Transverse colon (tissue), 4 donors: ENCODE data around the gene FLOT1. TPM values are rescaled to one million over a fixed set of nuclear protein-coding genes. Genes with fewer than 3 reads are reported as not detected.
"Not testable (repeated sequence)": the region's sequence is repeated elsewhere in the genome, so short reads cannot be mapped to it uniquely, and the experiment has no call there.

Experiments used
- DNase-seq: peaks from one replicate; pipeline ENCODE4 v3.0.0-alpha.2; 2019
- H3K27ac ChIP-seq, 4 donors: fragments of 200-600 bp; sonication (generic); 2 replicates each; pipeline ENCODE4 v1.5.1; 2016 to 2018; ENCODE audit warnings: inconsistent platforms in 4 of 4
- H3K27me3 ChIP-seq: fragments of 200-600 bp; sonication (generic); 2 replicates; pipeline ENCODE4 v1.5.1; 2017; ENCODE audit warnings: inconsistent platforms
- H3K36me3 ChIP-seq, 4 donors: fragments of 200-600 bp; sonication (generic); 2 replicates each; pipeline ENCODE4 v1.5.1; 2017 to 2019; ENCODE audit warnings: inconsistent platforms in 4 of 4
- H3K4me1 ChIP-seq, 4 donors: fragments of 200-600 bp; sonication (generic); 2 replicates each; pipeline ENCODE4 v1.5.1; 2017 to 2020; ENCODE audit warnings: inconsistent platforms in 4 of 4
- H3K4me3 ChIP-seq, 4 donors: fragments of 200-600 bp; sonication (generic); 1 replicate in 1 of 4; 2 replicates in 3 of 4; pipeline versions ENCODE4 v1.5.1 to v1.6.1; 2017 to 2019; ENCODE audit warnings: inconsistent platforms in 4 of 4
- H3K9me3 ChIP-seq, 2 donors: fragments of 200-600 bp; sonication (generic); 2 replicates each; pipeline ENCODE4 v1.5.1; 2017 to 2019; ENCODE audit warnings: inconsistent platforms in 2 of 2
- EP300 ChIP-seq: sonication (generic); formaldehyde crosslinking; IDR thresholded peaks from one replicate; pipeline ENCODE4 v1.6.1; 2017; ENCODE audit warnings: antibody characterized with exemption, low read depth
- POLR2A ChIP-seq: fragments of 450-650 bp; IDR thresholded peaks from one replicate; pipeline ENCODE4 v1.6.1; 2016; ENCODE audit warnings: antibody characterized with exemption, mild to moderate bottlenecking, moderate library complexity
- POLR2AphosphoS5 ChIP-seq, 3 donors: sonication (generic); formaldehyde crosslinking; IDR thresholded peaks; one replicate each; pipeline ENCODE4 v1.6.1; 2016; ENCODE audit warnings: antibody characterized with exemption in 3 of 3
- WGBS, 2 donors: methylation state at CpG; one replicate each; pipeline ENCODE4 v1.1.5; 2018; ENCODE audit warnings: low coverage in 1 of 2; 5-methylcytosine and 5-hydroxymethylcytosine counted together
- in situ Hi-C, 4 donors: fragments of 200-750 bp; cut with MboI; loops; one replicate each; pipeline versions ENCODE4 v1.15.0 to v1.15.1; 2017; ENCODE audit warnings: low sequenced_read_pairs in 3 of 4, low pct_ligation_motif_present in 1 of 4, low pct_unique_long_range_greater_than_20kb in 1 of 4
- intact Hi-C: fragments of 100-400 bp; cut with DNase I; formaldehyde crosslinking; loops from one replicate; pipeline ENCODE4 v1.15.1; 2023; ENCODE audit warnings: low total_unique reads
- total RNA-seq, 4 donors: library from RNA; depleted of rRNA; stranded (reverse); fragments of >200 nt; gene quantifications; one replicate each; pipeline ENCODE4 v1.1.0, GENCODE V29; 2016
- TF ChIP-seq, protein P1 (sequence below), 5 experiments: fragments of 200-600 bp in 3 of 5; fragments of 450-650 bp in 2 of 5; sonication (generic) in 3 of 5; IDR thresholded peaks; 1 replicate in 2 of 5; 2 replicates in 3 of 5; pipeline ENCODE4 v1.5.1; 2016 to 2017; ENCODE audit warnings: antibody characterized with exemption in 5 of 5, inconsistent platforms in 3 of 5, mild to moderate bottlenecking in 2 of 5, moderate library complexity in 1 of 5

Gene FLOT1
- total RNA-seq, 4 donors from 2014 or later: 123 to 146 (median 139) TPM

DNA sequence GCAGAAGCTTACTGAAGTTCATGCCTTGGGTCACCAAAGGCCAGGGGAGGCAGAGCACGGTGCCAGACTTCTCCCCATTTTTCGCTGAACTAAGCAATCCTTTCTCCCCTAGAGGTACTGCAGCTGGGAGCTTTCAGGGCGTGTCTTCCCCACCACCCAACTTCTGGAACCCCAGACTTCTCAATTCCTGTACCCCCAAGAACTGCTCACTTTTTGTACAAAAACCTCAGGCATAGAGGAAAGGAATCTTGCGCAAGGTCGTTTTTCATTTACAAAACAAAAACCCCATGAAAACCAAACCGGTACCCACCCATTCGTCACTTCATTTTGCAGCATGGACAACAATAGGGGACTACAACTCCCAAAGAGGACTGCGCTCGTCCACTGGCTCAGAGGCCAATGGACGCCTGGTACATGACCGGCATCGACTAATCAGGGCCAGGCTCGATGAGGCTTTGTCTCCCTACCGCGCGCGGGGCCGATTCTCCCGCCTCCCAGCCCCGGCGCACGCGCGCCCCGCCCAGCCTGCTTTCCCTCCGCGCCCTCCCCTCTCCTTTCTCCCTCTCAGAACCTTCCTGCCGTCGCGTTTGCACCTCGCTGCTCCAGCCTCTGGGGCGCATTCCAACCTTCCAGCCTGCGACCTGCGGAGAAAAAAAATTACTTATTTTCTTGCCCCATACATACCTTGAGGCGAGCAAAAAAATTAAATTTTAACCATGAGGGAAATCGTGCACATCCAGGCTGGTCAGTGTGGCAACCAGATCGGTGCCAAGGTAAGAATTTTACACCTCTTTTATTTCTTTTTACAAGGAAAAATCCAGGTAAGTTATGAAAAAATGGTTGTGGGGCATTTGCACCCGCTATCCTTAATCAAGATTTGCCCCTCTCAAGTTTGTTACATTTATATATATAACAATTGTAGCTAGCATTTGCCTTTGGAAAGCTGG is 22.4 kb downstream of the FLOT1 start, which contains the start of gene TUBB:
Gene TUBB (plus strand): TSS at position 562 of the 947 bp plus-strand sequence. CDS start 155 bp downstream, at position 717.
- H3K4me1 ChIP-seq: peaks cover 4 to 63% (median 39%) of the 10 kb centered on the region in 4 donors
- H3K36me3 ChIP-seq: peaks cover 0 to 23% (median 11%) of the 10 kb centered on the region in 4 donors
- peak; percentile 99 to 100 (median 99) for TF ChIP-seq POLR2AphosphoS5 (IDR thresholded peaks at IDR 0.05)
- no peak for TF ChIP-seq EP300
- TF ChIP-seq, protein P1, sequence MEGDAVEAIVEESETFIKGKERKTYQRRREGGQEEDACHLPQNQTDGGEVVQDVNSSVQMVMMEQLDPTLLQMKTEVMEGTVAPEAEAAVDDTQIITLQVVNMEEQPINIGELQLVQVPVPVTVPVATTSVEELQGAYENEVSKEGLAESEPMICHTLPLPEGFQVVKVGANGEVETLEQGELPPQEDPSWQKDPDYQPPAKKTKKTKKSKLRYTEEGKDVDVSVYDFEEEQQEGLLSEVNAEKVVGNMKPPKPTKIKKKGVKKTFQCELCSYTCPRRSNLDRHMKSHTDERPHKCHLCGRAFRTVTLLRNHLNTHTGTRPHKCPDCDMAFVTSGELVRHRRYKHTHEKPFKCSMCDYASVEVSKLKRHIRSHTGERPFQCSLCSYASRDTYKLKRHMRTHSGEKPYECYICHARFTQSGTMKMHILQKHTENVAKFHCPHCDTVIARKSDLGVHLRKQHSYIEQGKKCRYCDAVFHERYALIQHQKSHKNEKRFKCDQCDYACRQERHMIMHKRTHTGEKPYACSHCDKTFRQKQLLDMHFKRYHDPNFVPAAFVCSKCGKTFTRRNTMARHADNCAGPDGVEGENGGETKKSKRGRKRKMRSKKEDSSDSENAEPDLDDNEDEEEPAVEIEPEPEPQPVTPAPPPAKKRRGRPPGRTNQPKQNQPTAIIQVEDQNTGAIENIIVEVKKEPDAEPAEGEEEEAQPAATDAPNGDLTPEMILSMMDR (IDR thresholded peaks at IDR 0.05): peak in 4 of 5 experiments; percentile 2 to 63 (median 24)
- TF ChIP-seq POLR2A: peak; percentile 96
- DNase-seq: peak; percentile 98
- 0% methylated on average over 9 to 38 of the region's 38 CpGs for WGBS, 2 donors
- H3K9me3 ChIP-seq: no peaks in the 10 kb centered on the region
- H3K27me3 ChIP-seq: no peaks in the 10 kb centered on the region
- peak within 1 kb of the TSS; percentile 93 to 99 (median 98) for H3K27ac ChIP-seq
- in situ Hi-C loops: loop anchor here in 2 of 4 donors (5.0 to 10.0 kb wide), 2 partner anchors 38 to 155 kb away; no protein-coding TSS in a partner anchor
- intact Hi-C loops: loop anchor here (5.0 kb wide), 1 partner anchor 103 kb away; the partner anchor contains the start of genes MRPS18B and PPP1R10
- H3K4me3 ChIP-seq: peak within 1 kb of the TSS; percentile 58 to 90 (median 78)

DNA sequence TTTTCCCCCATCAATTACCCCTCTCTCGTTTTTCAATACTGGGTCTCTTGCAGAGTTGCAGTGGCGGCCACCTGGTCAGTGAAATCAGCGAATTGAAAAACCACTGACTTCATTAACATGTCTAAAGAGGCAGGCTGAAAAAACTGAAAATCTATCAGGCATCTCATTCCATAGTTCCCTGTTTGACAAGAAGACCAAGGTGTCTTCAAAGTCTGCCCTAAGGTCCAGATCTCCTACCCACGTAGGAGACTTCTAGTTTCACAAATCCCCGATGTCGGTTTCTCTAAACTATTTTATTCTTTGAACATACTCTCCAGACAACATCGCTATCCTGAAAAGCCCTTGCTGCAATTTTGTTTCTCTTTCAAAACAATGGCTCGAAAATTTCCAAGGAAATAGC is 23.1 kb downstream of the FLOT1 start:
- no peak for TF ChIP-seq POLR2AphosphoS5 (IDR thresholded peaks at IDR 0.05)
- TF ChIP-seq EP300: no peak
- TF ChIP-seq POLR2A: no peak
- TF ChIP-seq, protein P1 (IDR thresholded peaks at IDR 0.05): no peak
- H3K4me1 ChIP-seq: peaks cover 4 to 57% (median 39%) of the 10 kb centered on the region in 4 donors
- intact Hi-C loops: no loop called here

DNA sequence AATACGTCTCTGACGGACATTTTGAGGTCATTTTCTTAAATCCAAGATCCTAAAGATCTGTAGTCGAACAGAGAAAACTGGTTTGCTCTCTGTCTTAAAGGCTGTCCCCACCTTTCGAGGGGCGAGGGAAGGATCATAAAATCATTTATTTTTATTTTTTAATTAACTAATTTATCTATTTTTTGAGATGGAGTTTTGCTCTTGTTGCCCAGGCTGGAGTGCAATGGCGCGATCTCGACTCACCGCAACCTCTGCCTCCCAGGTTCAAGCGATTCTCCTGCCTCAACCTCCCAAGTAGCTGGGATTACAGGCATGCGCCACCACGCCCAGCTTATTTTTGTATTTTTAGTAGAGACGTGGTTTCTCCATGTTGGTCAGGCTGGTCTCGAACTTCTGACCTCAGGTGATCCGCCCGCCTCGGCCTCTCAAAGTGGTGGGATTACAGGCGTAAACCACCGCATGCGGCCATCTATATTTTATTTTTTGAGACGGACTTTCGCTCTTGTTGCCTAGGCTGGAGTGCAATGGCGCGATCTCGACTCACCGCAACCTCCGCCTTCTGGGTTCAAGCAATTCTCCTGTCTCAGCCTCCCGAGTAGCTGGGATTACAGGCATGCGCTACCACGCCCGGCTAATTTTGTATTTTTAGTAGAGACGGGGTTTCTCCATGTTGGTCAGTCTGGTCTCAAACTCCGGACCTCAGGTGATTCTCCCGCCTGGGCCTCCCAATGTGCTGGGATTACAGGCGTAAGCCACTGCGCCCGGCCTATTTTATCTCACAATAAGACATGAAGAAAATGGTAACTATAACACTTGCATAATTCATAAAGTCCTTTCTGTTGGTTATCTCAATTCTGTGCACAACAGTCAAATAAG is 24.4 kb downstream of the FLOT1 start:
- not testable (repeated sequence) for DNase-seq, H3K9me3 ChIP-seq, H3K27me3 ChIP-seq
- in situ Hi-C loops (loop anchor here in 1 of 4 donors (5.0 kb wide), 1 partner anchor 36 kb away; no protein-coding TSS in a partner anchor), intact Hi-C loops (loop anchor here (2.0 kb wide), 1 partner anchor 31 kb away; the partner anchor contains the start of gene PPP1R18)
- Histone ChIP-seq H3K36me3 (peaks cover 0 to 13% (median 5%) of the 10 kb centered on the region in 4 donors), H3K27ac (peak overlapping the region; percentile 93 to 99 (median 98)), H3K4me3 (peak overlapping the region; percentile 3 to 55 (median 43)), H3K4me1 (peaks cover 4 to 46% (median 39%) of the 10 kb centered on the region in 4 donors)
- WGBS, 2 donors: 64 to 74% methylated on average over 23 to 37 of the region's 37 CpGs
- TF ChIP-seq POLR2A: peak; percentile 15
- TF ChIP-seq, protein P1 (IDR thresholded peaks at IDR 0.05): peak in 1 of 5 experiments; percentile 25

More for the DNA sequence above, 23.1 kb downstream of the FLOT1 start:
- Histone ChIP-seq H3K4me3 (peak overlapping the region; percentile 14 to 90 (median 78)), H3K27ac (peak overlapping the region; percentile 93 to 99 (median 98)), H3K27me3 (no peaks in the 10 kb centered on the region), H3K9me3 (no peaks in the 10 kb centered on the region), H3K36me3 (peaks cover 0 to 17% (median 9%) of the 10 kb centered on the region in 4 donors)
- in situ Hi-C loops: loop anchor here in 1 of 4 donors (5.0 kb wide), 1 partner anchor 37 kb away; no protein-coding TSS in a partner anchor
- 29 to 30% methylated on average over 8 of the region's 8 CpGs for whole genome bisulfite sequencing, 2 donors
- DNase-seq: no peak
